ENCODE results near the gene MGAT5.

- no peak for TF ChIP-seq CTCF (conservative IDR thresholded peaks at IDR 0.05; ENCODE audit: low read length)
- TF ChIP-seq EZH2phosphoT487 (IDR thresholded peaks at IDR 0.05; ENCODE audit: borderline replicate concordance, low read depth, low read length), result no peak
These were observed 214.9 kb downstream of the MGAT5 start for GRCh38 chr2:134468776-134469175.
